Peyer's patch (tissue), 4 donors: ENCODE results near the gene PWWP2B. TPM values are rescaled to one million over a fixed set of nuclear protein-coding genes. Genes with fewer than 3 reads are reported as not detected.

Experiments used
- DNase-seq, 3 donors: peaks; one replicate each; pipeline ENCODE4 v3.0.0-alpha.2; 2017 to 2019
- H3K27ac ChIP-seq, 4 donors: fragments of 200-600 bp; sonication (generic); one replicate each; pipeline ENCODE4 v1.5.1; 2016 to 2019
- H3K27me3 ChIP-seq, 2 donors: fragments of 200-600 bp; sonication (generic); one replicate each; pipeline ENCODE4 v1.5.1; 2019
- H3K36me3 ChIP-seq, 3 donors: fragments of 200-600 bp; sonication (generic); one replicate each; pipeline ENCODE4 v1.5.1; 2016 to 2019
- H3K4me1 ChIP-seq, 4 donors: fragments of 200-600 bp; sonication (generic); one replicate each; pipeline ENCODE4 v1.5.1; 2016 to 2019
- H3K4me3 ChIP-seq, 4 donors: fragments of 200-600 bp; sonication (generic); 1 replicate in 3 of 4; 2 replicates in 1 of 4; pipeline ENCODE4 v1.5.1; 2016 to 2019; ENCODE audit warnings: mild to moderate bottlenecking in 1 of 4
- H3K9me3 ChIP-seq, 4 donors: fragments of 200-600 bp; sonication (generic); one replicate each; pipeline ENCODE4 v1.5.1; 2016 to 2019; ENCODE audit warnings: mild to moderate bottlenecking in 1 of 4
- POLR2A ChIP-seq, 2 donors: fragments of 450-650 bp; IDR thresholded peaks; one replicate each; pipeline ENCODE4 v1.5.1; 2017; ENCODE audit warnings: antibody characterized with exemption in 2 of 2, mild to moderate bottlenecking in 2 of 2, moderate library complexity in 2 of 2
- total RNA-seq, 4 donors: library from RNA; depleted of rRNA; stranded (reverse); fragments of >200 nt; gene quantifications; one replicate each; pipeline ENCODE4 v1.1.0, GENCODE V29; 2016
- TF ChIP-seq, protein P1 (sequence below), 6 experiments: fragments of 450-650 bp in 4 of 6; fragments of 200-600 bp in 2 of 6; sonication (generic) in 1 of 6; IDR thresholded peaks; one replicate each; pipeline ENCODE4 v1.5.1; 2017 to 2019; ENCODE audit warnings: antibody characterized with exemption in 6 of 6, mild to moderate bottlenecking in 3 of 6, moderate library complexity in 1 of 6

PWWP2B gene
- total RNA-seq, 4 donors from 2014 or later, result 11.4 to 19.2 (median 15.1) TPM

DNA sequence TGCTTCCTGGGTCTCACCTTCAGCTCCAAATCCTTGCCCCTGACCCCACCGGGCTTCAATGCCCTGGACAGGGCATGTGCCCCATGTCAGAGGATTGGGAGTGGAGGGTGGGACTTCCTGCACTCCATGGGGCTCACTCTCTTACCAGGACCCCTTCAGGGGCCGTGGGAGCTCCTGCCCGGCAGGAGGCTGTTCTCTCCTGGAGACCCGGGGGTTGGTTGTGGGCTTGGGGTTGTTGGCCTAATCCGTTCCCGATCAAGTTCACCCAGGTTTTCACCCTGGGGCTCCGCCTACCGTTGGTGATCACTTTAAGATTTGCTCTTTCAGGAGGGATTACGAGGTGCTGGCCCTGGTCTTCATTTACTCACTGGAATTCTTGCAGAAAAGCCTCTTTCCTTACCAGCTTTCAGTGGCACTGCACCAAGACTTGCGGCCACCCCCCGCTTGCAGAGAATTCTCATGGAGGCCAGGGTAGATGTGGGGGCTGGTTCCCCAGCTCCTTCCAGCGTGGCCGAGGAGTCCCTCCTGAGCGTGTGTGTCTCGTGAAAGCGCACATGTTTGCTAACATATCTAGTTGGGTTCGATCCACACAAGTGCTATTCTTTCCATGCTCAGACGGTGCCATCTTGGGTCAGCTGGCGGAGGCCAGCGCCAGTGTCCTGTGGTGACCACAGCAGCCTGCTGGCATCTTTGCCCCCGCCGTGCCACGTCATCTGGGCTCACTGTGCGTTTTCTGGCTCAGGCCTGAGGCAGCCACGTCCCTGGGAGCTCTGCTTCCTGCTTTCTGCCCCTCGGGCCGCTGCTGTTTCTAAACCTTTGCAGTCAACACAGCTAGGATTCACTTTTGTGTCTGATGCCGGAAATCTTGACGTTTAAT, 15.6 kb downstream of the PWWP2B start:
- no peak overlapping the region for H3K4me3 ChIP-seq
- no peaks in the 10 kb centered on the region for H3K27me3 ChIP-seq
- peaks cover 9 to 53% (median 20%) of the 10 kb centered on the region in 4 donors for H3K4me1 ChIP-seq
- peak overlapping the region; percentile 10 to 79 (median 54) for H3K27ac ChIP-seq
- H3K36me3 ChIP-seq, result no peaks in the 10 kb centered on the region
- DNase-seq, result no peak
- H3K9me3 ChIP-seq, result no peaks in the 10 kb centered on the region
- TF ChIP-seq, protein P1, sequence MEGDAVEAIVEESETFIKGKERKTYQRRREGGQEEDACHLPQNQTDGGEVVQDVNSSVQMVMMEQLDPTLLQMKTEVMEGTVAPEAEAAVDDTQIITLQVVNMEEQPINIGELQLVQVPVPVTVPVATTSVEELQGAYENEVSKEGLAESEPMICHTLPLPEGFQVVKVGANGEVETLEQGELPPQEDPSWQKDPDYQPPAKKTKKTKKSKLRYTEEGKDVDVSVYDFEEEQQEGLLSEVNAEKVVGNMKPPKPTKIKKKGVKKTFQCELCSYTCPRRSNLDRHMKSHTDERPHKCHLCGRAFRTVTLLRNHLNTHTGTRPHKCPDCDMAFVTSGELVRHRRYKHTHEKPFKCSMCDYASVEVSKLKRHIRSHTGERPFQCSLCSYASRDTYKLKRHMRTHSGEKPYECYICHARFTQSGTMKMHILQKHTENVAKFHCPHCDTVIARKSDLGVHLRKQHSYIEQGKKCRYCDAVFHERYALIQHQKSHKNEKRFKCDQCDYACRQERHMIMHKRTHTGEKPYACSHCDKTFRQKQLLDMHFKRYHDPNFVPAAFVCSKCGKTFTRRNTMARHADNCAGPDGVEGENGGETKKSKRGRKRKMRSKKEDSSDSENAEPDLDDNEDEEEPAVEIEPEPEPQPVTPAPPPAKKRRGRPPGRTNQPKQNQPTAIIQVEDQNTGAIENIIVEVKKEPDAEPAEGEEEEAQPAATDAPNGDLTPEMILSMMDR (IDR thresholded peaks at IDR 0.05), result no peak
- TF ChIP-seq POLR2A (IDR thresholded peaks at IDR 0.05), result no peak

DNA sequence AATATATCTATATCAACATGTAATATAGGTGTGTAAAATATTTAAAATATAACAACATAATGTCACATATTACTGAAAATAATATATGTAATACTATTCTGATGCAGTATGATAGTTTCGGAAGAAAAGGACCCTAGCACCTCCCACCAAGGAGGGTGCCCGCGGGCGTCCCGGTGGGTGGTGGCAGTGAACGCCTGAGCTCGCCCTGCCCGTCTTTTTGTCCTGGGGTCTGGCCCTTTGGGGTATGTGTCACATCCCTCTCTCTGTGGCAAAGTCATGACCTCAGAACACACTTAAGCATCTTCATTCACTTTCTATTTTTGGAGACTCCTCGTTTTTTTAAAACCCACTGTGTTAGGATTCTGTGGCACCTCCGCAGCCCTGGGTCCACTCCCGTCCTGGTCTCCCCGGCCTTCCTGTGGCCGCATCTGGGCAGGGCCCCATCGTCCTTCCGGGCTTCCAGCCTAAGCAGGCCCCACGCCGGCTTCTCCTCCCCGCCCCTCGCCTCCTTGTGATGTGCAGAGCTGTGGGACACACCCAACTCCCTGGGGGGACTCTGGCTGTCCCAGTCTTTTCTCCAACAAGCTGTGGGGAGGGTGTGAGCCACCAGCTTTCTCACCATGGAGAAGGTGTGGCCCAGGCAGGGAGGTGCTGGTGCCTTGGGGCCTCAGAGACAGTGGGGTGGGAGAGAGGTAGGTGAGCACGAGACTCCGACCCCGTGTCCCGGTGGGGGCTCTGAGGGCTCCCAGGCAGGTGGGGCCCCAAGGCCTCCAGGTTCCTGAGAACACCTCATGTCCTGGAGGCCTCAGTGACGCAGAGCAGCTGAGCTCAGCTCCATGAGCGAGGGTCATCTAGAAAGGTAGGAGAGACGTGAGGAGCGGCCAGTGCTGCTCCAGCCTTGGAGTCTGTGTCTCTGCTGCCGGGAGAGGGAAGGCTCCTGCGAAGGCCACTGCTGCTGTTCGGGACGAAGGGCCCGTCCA, 16.5 kb downstream of the PWWP2B start:
- Histone ChIP-seq H3K27ac (peak overlapping the region in 1 of 4 donors; percentile 0), H3K27me3 (no peaks in the 10 kb centered on the region)

DNA sequence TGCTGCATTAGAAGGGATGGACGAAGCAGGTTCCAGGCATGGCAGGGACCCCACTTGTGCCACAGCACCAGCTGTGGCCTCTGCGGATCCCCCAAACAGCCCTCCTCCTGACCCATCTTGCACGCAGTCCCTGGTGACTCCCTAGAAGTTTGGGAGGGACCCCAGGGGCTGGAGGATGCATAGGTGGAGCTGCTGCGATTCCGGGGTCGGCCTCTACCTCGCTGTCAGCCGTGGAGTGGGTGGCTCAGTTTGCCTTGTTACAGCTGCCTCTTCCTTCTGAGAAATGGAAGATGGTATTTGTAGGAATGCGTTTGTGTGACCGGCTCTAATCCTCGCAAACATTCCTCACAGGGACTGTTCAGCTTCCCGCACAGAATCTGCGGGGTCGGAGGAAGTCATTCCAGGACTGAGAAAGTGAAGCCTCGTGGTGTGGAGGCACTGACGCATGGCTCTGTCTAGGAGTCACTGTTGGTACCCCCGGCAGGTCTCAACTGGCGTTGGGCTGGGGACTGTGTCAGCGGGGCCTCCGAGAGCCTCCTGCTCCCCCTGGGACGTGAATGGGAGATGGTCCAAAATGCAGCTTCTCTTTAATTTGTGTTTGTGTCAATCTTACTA, 17.5 kb downstream of the PWWP2B start:
- no peak for TF ChIP-seq POLR2A (IDR thresholded peaks at IDR 0.05)
- TF ChIP-seq, protein P1 (IDR thresholded peaks at IDR 0.05), result no peak
- Histone ChIP-seq H3K27me3 (no peaks in the 10 kb centered on the region), H3K4me3 (no peak overlapping the region), H3K27ac (peak overlapping the region in 1 of 4 donors; percentile 0), H3K9me3 (no peaks in the 10 kb centered on the region), H3K4me1 (peaks cover 9 to 53% (median 24%) of the 10 kb centered on the region in 4 donors), H3K36me3 (no peaks in the 10 kb centered on the region)
- DNase-seq, result no peak

More for the DNA sequence above, 16.5 kb downstream of the PWWP2B start:
- DNase-seq, result no peak
- H3K4me1 ChIP-seq, result peaks cover 9 to 53% (median 19%) of the 10 kb centered on the region in 4 donors
- no peak overlapping the region for H3K4me3 ChIP-seq
- H3K9me3 ChIP-seq, result no peaks in the 10 kb centered on the region
- no peak for TF ChIP-seq POLR2A (IDR thresholded peaks at IDR 0.05)
- H3K36me3 ChIP-seq, result no peaks in the 10 kb centered on the region

DNA sequence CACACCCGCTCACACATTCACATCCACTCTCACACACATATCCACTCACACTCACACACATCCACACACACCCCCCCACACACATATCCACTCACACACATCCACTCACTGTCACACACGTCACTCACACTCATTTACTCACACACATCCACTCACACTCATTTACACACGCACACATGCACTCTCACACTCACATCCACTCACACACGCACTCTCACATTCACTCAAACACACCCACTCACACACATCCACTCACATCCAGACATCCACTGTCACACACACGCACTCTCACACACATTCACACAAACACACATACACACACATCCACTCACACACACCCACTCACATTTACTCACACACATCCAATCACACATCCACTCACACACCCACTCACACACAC, 18.3 kb downstream of the PWWP2B start:
- Histone ChIP-seq H3K4me3 (no peak overlapping the region), H3K27me3 (no peaks in the 10 kb centered on the region), H3K27ac (no peak overlapping the region), H3K9me3 (no peaks in the 10 kb centered on the region), H3K36me3 (no peaks in the 10 kb centered on the region), H3K4me1 (peaks cover 9 to 60% (median 31%) of the 10 kb centered on the region in 4 donors)
- no peak for DNase-seq
- TF ChIP-seq POLR2A (IDR thresholded peaks at IDR 0.05), result no peak
- TF ChIP-seq, protein P1 (IDR thresholded peaks at IDR 0.05), result no peak

DNA sequence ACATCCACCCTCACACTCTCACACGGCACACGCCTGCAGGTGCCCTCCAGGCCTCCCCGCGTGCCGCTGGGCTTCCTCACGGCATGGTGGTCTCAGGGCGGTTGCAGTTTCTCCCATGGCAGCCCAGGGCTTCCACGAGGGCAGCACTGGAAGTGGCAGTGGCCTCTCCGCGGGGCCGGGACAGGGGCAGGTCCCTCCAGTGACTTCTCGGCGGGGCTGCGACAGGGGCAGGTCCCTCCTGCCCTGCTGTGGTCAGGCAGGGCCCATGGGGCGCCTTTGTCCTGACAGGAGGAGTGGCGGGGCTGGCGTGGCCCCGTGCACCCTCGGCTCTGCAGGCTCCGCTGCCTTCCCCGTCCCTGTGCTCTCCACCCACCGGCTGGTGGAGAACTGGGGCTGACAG, 19.0 kb downstream of the PWWP2B start:
- no peak for TF ChIP-seq POLR2A (IDR thresholded peaks at IDR 0.05)
- TF ChIP-seq, protein P1 (IDR thresholded peaks at IDR 0.05), result no peak
- Histone ChIP-seq H3K27ac (peak overlapping the region in 1 of 4 donors; percentile 93), H3K9me3 (no peaks in the 10 kb centered on the region), H3K27me3 (no peaks in the 10 kb centered on the region), H3K36me3 (no peaks in the 10 kb centered on the region), H3K4me1 (peaks cover 15 to 62% (median 38%) of the 10 kb centered on the region in 4 donors), H3K4me3 (no peak overlapping the region)
- no peak for DNase-seq
